Stimulated activated naive B cell treated with anti-CD40 and anti-IgM and Interleukin-4, amounts not matched to agents 10 μg/mL and 1 μg/mL and 100 μg/mL, for 72 hours (primary cell): Measurements from ENCODE around the gene LAGE3.
A peak's percentile ranks its signal among the peaks of the same experiment; 100 is the strongest.

ENCODE experiments used
- ATAC-seq, 2 donors: fragments of 150-1000 bp; cut with Tn5 transposase; replicated peaks; 2 replicates each; pipeline ENCODE4 v1.10.0; 2021; ENCODE audit warnings: moderate library complexity in 1 of 2
- DNase-seq: peaks from one replicate; pipeline ENCODE4 v3.0.0; 2021
- H3K27ac Mint-ChIP-seq: one replicate; pipeline ENCODE4 v1.8.0; 2022; ENCODE audit warnings: mild to moderate bottlenecking, mixed read lengths
- H3K27me3 Mint-ChIP-seq, 2 donors: one replicate each; pipeline ENCODE4 v1.8.0; 2022; ENCODE audit warnings: mixed read lengths in 2 of 2
- H3K36me3 Mint-ChIP-seq, 2 donors: one replicate each; pipeline ENCODE4 v1.8.0; 2022; ENCODE audit warnings: mixed read lengths in 2 of 2, mild to moderate bottlenecking in 1 of 2
- H3K4me1 Mint-ChIP-seq, 2 donors: one replicate each; pipeline ENCODE4 v1.8.0; 2022; ENCODE audit warnings: mixed read lengths in 2 of 2, mild to moderate bottlenecking in 1 of 2
- H3K4me3 Mint-ChIP-seq, 2 donors: one replicate each; pipeline ENCODE4 v1.8.0; 2022; ENCODE audit warnings: mild to moderate bottlenecking in 2 of 2, mixed read lengths in 2 of 2, moderate library complexity in 1 of 2
- H3K9me3 Mint-ChIP-seq, 2 donors: one replicate each; pipeline ENCODE4 v1.8.0; 2022; ENCODE audit warnings: mixed read lengths in 2 of 2, mild to moderate bottlenecking in 1 of 2

The LAGE3 gene

DNA sequence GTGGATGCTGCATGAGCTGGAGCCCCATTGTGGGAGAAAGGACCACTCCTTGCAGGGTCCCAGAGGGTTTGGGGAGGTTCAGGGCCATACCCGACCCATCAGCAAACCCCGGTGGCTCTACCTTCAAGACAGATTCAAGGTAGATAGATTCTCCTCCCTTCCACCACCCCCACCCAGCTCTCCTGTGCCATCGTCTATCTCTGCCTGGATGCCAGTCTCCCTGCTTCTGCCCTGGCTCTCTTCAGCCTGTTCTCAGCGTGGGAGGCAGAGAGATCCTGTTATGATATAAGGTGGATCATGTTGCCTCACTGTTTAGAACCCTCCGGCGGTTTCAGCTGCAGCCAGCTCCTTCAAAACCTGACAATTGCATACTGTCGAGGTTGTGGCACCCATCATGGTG is 5.4 kb downstream of the LAGE3 start:
- H3K27me3 Mint-ChIP-seq: no peaks in the 10 kb centered on the region
- no peak for ATAC-seq
- H3K36me3 Mint-ChIP-seq: peaks cover 11 to 21% of the 10 kb centered on the region in 2 donors
- peaks cover 14 to 16% of the 10 kb centered on the region in 2 donors for H3K4me1 Mint-ChIP-seq
- no peak for DNase-seq
- H3K4me3 Mint-ChIP-seq: no peak overlapping the region
- H3K27ac Mint-ChIP-seq: no peak overlapping the region
- H3K9me3 Mint-ChIP-seq: no peaks in the 10 kb centered on the region

DNA sequence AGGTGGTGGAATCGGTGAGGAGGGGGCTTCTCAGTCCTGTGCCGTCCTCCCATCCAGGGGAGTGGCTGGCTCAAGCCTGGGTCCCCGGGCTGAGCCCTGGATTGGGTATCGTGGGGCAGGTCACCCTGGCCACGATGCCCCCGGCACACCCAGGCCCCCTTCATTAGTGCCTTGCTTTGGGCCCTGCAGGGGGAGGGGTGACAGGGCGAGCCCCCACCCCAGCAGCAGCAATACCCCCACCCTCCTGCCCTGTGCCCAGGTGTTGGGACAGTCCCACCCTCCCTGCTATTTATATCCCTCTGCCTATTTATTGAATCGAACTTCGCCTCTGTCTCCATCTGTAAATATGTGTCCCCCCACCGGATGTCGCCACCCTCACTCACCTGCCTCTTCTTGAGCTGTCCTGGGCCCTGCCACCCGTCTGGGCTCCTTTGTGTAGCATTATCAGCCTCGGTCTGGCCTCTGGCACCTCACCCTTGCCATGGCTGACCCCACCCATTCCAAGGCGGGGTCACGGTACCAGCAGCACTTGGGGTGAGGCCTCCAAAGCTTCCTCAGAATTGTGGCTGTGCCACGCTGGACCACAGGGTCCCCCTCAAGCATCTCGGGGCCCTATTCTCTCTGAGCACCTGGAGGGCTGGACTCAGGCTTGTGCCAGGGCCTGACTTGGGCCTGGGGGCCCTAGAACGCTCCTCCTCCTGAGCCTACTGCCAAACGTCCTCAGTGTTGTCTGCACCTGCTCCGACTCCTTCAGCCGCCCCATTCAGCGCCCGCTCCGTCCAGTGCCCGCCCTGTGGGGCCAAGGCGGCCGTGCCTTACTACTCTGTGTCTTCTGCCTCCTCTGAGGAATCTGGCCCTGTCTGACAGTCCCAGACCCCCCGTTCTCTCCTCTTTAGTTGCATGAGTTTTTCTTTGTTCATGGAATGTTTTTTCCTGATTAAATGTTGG is 6.1 kb downstream of the LAGE3 start:
- Mint-ChIP-seq H3K4me1 (peaks cover 12 to 14% of the 10 kb centered on the region in 2 donors), H3K9me3 (no peaks in the 10 kb centered on the region), H3K27me3 (no peaks in the 10 kb centered on the region), H3K27ac (no peak overlapping the region), H3K4me3 (no peak overlapping the region), H3K36me3 (peaks cover 11 to 21% of the 10 kb centered on the region in 2 donors)
- no peak for ATAC-seq
- no peak for DNase-seq

DNA sequence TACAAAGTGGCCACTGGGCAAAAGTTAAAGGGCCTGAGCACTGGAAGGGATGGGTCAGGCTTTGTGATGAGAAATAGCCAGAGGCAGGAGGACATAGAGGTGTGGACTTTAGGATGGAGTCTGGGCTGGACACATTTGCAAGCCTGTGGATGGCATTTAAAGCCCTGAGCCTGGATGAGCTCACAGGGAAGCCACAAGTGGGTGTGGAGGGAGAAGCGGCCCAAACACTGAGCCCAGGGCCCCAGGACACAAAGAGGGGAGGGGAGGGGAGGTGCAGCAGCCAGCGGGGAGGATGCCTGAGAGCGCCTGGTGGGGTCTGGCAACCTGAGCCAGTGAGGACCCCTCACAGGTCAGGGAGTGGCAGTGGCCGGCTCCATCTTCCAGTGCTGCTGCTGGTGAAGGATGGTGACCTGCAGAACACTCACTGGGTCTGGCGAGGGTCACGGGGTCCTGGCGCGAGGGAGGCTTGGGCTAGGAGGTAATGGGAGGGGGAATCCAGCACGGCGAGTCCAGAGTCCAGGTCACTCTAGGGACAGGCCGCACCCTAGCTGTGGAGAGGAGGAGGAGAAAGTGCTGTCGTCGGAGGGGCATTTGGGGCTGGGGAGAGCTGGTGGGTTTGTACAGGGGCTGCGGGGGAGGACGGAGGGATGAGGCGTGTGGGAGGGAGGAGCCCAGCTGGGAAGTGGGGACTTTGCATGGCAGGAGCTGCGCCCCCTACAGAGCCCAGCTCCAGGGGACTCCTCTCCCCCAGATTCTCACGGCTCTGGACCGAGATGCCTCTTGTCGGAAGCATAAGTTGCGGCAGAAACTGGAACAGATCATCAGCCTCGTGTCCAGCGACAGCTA is 7.0 kb downstream of the LAGE3 start:
- Mint-ChIP-seq H3K4me3 (no peak overlapping the region), H3K27ac (no peak overlapping the region), H3K4me1 (peaks cover 6 to 12% of the 10 kb centered on the region in 2 donors), H3K36me3 (peaks cover 11 to 21% of the 10 kb centered on the region in 2 donors), H3K9me3 (no peaks in the 10 kb centered on the region), H3K27me3 (no peaks in the 10 kb centered on the region)
- DNase-seq (no peak), ATAC-seq (no peak)

DNA sequence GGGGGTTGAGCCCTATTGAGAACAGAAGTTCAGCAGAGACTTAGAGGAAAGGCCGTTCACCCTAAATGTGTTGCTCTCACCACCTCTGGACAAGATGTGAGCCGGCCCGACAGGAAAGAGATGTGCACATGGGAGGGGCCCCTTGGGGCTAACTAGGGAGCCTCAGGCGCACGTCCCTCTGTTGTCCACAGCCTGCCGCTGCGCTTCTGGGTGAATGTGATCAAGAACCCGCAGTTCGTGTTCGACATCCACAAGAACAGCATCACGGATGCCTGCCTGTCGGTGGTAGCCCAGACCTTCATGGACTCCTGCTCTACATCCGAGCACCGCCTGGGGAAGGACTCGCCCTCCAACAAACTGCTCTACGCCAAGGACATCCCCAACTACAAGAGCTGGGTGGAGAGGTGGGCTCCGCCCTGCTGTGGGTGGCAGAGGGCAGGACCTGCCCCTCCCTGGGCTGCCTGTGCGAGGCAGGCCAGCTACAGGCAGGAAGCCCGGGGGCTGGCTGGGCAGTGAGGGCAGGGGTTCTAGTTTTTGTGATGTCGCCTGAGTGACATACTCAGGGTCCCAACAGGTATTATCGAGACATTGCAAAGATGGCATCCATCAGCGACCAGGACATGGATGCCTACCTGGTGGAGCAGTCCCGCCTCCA is 8.0 kb downstream of the LAGE3 start:
- H3K36me3 Mint-ChIP-seq: peaks cover 16 to 28% of the 10 kb centered on the region in 2 donors
- no peak overlapping the region for H3K4me3 Mint-ChIP-seq
- ATAC-seq: no peak
- H3K4me1 Mint-ChIP-seq: peaks cover 6 to 7% of the 10 kb centered on the region in 2 donors
- H3K27ac Mint-ChIP-seq: no peak overlapping the region
- no peaks in the 10 kb centered on the region for H3K27me3 Mint-ChIP-seq
- H3K9me3 Mint-ChIP-seq: no peaks in the 10 kb centered on the region
- no peak for DNase-seq

DNA sequence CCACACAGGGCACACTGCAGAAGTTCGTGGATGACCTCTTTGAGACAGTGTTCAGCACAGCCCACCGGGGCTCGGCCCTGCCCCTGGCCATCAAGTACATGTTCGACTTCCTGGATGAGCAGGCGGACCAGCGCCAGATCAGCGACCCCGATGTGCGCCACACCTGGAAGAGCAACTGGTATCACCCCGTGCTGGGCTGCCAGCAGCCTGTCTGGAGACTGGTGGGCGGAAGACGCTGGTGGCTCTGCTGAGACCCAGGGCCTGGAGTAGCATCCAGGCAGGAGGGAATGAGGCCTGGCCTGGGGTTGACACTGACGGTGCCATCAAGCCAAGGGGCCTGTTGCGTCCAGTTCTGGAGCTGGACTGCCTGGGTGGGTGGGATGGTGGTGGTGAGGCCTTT is 8.6 kb downstream of the LAGE3 start:
- H3K4me1 Mint-ChIP-seq: peaks cover 3 to 5% of the 10 kb centered on the region in 2 donors
- H3K27me3 Mint-ChIP-seq: no peaks in the 10 kb centered on the region
- H3K27ac Mint-ChIP-seq: no peak overlapping the region
- no peak overlapping the region for H3K4me3 Mint-ChIP-seq
- H3K36me3 Mint-ChIP-seq: peaks cover 19 to 31% of the 10 kb centered on the region in 2 donors
- H3K9me3 Mint-ChIP-seq: no peaks in the 10 kb centered on the region
- no peak for ATAC-seq
- no peak for DNase-seq

DNA sequence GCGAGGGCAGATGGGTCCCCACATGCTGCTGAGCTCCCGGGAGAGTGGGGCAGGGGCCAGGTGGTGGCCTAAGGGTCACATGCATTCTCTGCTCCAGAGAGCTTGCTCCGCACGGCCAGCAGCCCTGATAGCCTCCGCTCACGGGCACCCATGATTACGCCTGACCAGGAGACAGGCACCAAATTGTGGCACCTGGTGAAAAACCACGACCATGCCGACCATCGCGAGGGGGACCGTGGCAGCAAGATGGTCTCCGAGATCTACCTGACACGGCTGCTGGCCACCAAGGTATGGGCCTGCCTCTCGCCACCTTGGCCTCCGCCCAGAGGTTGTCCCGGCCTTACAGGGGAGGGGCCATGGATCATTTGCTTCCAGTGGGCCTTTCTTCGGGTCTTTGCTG is 9.2 kb downstream of the LAGE3 start:
- H3K27ac Mint-ChIP-seq: no peak overlapping the region
- H3K4me1 Mint-ChIP-seq: peaks cover 0 to 3% of the 10 kb centered on the region in 2 donors
- H3K27me3 Mint-ChIP-seq: no peaks in the 10 kb centered on the region
- H3K4me3 Mint-ChIP-seq: no peak overlapping the region
- H3K9me3 Mint-ChIP-seq: no peaks in the 10 kb centered on the region
- peaks cover 20 to 31% of the 10 kb centered on the region in 2 donors for H3K36me3 Mint-ChIP-seq
- ATAC-seq (no peak), DNase-seq (no peak)

DNA sequence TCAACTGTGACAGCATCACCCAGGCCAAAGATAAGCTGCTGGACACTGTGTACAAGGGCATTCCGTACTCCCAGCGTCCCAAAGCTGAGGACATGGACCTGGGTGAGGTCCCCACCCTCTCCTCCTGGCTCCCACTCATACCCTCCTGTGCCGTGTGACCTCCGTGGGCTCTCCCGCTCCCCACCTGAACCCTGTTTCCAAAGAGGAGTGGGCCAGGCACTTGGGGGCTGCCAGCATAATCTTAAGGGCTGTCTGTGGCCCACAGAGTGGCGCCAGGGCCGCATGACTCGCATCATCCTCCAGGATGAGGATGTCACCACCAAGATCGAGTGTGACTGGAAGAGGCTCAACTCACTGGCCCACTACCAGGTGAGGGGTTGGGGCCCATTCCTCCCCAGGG is 10.0 kb downstream of the LAGE3 start:
- H3K4me3 Mint-ChIP-seq: no peak overlapping the region
- H3K27me3 Mint-ChIP-seq: no peaks in the 10 kb centered on the region
- H3K4me1 Mint-ChIP-seq: peaks cover 0 to 3% of the 10 kb centered on the region in 2 donors
- H3K9me3 Mint-ChIP-seq: no peaks in the 10 kb centered on the region
- peaks cover 20 to 31% of the 10 kb centered on the region in 2 donors for H3K36me3 Mint-ChIP-seq
- ATAC-seq (no peak), DNase-seq (no peak)
- no peak overlapping the region for H3K27ac Mint-ChIP-seq

DNA sequence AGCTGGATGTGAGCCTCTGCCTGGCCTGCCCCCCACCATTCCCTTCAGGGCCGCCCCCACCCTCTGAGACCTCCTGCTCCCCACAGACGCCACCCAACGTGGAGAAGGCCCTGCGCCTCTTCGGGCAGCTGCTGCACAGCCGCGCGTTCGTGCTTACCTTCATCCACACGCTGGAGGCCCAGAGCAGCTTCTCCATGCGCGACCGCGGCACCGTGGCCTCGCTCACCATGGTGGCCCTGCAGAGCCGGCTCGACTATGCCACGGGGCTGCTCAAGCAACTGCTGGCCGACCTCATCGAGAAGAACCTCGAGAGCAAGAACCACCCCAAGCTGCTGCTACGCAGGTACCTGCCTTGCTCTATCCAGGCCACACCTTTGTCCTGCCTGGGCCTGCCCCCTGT is 10.9 kb downstream of the LAGE3 start:
- Mint-ChIP-seq H3K36me3 (peaks cover 18 to 31% of the 10 kb centered on the region in 2 donors), H3K27ac (no peak overlapping the region), H3K9me3 (no peaks in the 10 kb centered on the region), H3K4me3 (no peak overlapping the region), H3K27me3 (no peaks in the 10 kb centered on the region), H3K4me1 (peaks cover 0 to 3% of the 10 kb centered on the region in 2 donors)
- ATAC-seq: no peak
- no peak for DNase-seq

DNA sequence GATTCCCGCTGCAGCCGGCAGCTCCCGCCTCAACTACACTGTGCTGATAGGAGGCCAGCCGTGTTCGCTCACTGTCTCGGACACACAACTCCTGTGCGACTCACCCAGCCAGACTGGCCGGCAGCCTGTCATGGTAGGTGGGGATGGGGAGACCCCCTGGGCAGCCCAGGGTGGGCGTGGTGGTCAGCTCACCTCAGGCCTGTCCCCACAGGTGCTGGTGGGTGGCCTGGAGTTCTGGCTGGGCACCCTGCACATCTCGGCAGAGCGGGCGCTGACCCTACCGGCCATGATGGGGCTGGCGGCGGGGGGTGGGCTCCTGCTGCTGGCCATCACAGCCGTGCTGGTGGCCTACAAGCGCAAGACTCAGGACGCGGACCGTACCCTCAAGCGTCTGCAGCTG is 11.5 kb downstream of the LAGE3 start:
- H3K27me3 Mint-ChIP-seq: no peaks in the 10 kb centered on the region
- H3K9me3 Mint-ChIP-seq: no peaks in the 10 kb centered on the region
- DNase-seq (no peak), ATAC-seq (no peak)
- peaks cover 15 to 35% of the 10 kb centered on the region in 2 donors for H3K36me3 Mint-ChIP-seq
- H3K4me1 Mint-ChIP-seq: peaks cover 0 to 3% of the 10 kb centered on the region in 2 donors
- no peak overlapping the region for H3K4me3 Mint-ChIP-seq
- H3K27ac Mint-ChIP-seq: no peak overlapping the region

DNA sequence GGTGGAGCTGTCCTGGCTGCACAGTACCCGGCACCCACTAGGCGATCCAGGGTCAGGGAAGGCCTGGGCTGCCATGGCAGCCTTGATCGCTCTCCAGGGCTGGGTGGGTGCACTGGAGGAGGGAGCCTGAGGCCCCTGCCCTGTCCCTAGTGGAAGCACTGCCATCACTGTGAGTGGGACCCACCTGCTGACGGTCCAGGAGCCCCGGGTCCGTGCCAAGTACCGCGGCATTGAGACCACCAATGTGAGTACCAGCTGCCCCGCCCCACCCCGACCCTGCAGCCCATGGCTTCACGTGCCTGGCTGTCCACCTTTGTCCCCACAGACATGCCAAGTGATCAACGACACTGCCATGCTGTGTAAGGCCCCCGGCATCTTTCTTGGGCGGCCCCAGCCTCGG is 12.2 kb downstream of the LAGE3 start:
- no peak for DNase-seq
- no peaks in the 10 kb centered on the region for H3K9me3 Mint-ChIP-seq
- ATAC-seq: no peak

DNA sequence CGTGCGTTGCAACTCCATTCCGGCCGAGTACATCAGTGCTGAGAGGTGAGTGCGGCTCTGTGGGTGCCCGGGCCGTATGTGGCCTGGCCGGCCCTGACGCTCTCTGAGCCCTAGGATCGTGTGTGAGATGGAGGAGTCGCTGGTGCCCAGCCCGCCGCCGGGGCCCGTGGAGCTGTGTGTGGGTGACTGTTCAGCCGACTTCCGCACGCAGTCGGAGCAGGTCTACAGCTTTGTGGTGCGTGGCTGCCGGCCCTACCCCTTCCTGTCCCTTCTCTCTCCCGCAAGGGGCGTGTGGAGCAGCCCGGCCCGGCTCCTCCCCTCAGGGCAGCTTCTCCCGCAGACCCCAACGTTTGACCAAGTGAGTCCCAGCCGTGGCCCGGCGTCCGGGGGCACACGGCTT is 13.0 kb downstream of the LAGE3 start:
- ATAC-seq (no peak), DNase-seq (no peak)
- Mint-ChIP-seq H3K4me1 (peaks cover 0 to 5% of the 10 kb centered on the region in 2 donors), H3K27ac (no peak overlapping the region), H3K4me3 (no peak overlapping the region), H3K27me3 (no peaks in the 10 kb centered on the region), H3K9me3 (no peaks in the 10 kb centered on the region), H3K36me3 (peaks cover 24 to 36% of the 10 kb centered on the region in 2 donors)

More for the DNA sequence above, 12.2 kb downstream of the LAGE3 start:
- Mint-ChIP-seq H3K4me1 (no peaks in the 10 kb centered on the region), H3K27ac (no peak overlapping the region), H3K4me3 (no peak overlapping the region), H3K36me3 (peaks cover 18 to 33% of the 10 kb centered on the region in 2 donors), H3K27me3 (no peaks in the 10 kb centered on the region)

DNA sequence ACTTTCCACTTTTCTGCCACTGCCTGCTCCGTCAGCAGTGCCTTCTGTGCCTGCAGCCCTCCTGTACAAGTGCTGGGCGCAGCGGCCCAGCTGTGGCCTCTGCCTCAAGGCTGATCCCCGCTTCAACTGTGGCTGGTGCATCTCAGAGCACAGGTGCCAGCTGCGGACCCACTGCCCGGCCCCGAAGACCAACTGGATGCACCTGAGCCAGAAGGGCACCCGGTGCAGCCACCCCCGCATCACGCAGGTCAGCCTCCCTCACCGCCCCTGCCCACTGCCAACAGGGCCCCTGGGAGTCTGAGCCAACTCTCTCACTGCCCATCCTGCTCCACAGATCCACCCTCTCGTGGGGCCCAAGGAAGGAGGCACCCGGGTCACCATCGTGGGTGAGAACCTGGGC is 13.5 kb downstream of the LAGE3 start:
- no peak for ATAC-seq
- H3K9me3 Mint-ChIP-seq: no peaks in the 10 kb centered on the region
- H3K4me3 Mint-ChIP-seq: no peak overlapping the region
- H3K27me3 Mint-ChIP-seq: no peaks in the 10 kb centered on the region
- no peak for DNase-seq
- H3K36me3 Mint-ChIP-seq: peaks cover 24 to 34% of the 10 kb centered on the region in 2 donors
- peaks cover 3 to 5% of the 10 kb centered on the region in 2 donors for H3K4me1 Mint-ChIP-seq
- no peak overlapping the region for H3K27ac Mint-ChIP-seq

DNA sequence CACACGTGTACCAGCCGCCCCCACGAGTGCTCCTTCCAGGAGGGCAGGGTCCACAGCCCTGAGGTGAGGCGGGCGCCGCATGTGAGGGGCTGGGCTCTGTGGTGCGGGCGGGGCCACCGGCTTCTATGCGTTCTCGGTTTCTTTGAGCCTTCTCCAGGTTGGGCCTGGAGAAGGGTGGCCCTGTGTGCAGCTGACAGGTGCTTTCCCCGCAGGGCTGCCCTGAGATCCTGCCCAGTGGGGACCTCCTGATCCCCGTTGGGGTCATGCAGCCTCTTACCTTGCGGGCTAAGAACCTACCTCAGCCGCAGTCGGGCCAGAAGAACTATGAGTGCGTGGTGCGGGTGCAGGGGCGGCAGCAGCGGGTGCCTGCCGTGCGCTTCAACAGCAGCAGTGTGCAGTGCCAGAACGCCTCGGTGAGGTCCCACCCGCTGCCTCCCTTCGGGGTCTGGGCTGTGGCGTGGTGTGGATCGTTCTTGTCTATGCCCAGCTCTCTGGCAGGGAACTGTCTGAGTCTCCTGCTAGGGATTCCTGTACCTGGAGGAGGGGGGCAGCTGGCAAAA is 14.2 kb downstream of the LAGE3 start:
- DNase-seq: no peak
- peak overlapping the region; percentile 65 for H3K27ac Mint-ChIP-seq
- H3K4me3 Mint-ChIP-seq: no peak overlapping the region
- peaks cover 8 to 11% of the 10 kb centered on the region in 2 donors for H3K4me1 Mint-ChIP-seq
- no peak for ATAC-seq
- no peaks in the 10 kb centered on the region for H3K27me3 Mint-ChIP-seq
- peaks cover 24 to 30% of the 10 kb centered on the region in 2 donors for H3K36me3 Mint-ChIP-seq
- H3K9me3 Mint-ChIP-seq: no peaks in the 10 kb centered on the region
